ENCODE measurements around the gene FAM222A. TPM values are rescaled to one million over a fixed set of nuclear protein-coding genes. Genes with fewer than 3 reads are reported as not detected.
A peak's percentile ranks its signal among the peaks of the same experiment; 100 is the strongest.

The FAM222A gene
- polyA plus RNA-seq (2011; rRNA removed) (0.97 and 0.98 TPM in 2 replicates), polyA plus RNA-seq (2017; fragmentation: RNase III; extraction: RNeasy Plus Mini Kit Qiagen cat#74134 plus additional on column Dnase treatment) (3.0 to 3.3 TPM (median 3.2 TPM) in 3 replicates), polyA minus RNA-seq (2011; rRNA and poly(A)+ RNA removed) (1.2 and 1.5 TPM in 2 replicates)
- polyA plus RNA-seq (2012; cell fraction: cytosol; rRNA removed) = 3.2 and 6.2 TPM in 2 replicates
- polyA plus RNA-seq (2012; cell fraction: nucleus; rRNA removed) = 2.5 and 4.6 TPM in 2 replicates

DNA sequence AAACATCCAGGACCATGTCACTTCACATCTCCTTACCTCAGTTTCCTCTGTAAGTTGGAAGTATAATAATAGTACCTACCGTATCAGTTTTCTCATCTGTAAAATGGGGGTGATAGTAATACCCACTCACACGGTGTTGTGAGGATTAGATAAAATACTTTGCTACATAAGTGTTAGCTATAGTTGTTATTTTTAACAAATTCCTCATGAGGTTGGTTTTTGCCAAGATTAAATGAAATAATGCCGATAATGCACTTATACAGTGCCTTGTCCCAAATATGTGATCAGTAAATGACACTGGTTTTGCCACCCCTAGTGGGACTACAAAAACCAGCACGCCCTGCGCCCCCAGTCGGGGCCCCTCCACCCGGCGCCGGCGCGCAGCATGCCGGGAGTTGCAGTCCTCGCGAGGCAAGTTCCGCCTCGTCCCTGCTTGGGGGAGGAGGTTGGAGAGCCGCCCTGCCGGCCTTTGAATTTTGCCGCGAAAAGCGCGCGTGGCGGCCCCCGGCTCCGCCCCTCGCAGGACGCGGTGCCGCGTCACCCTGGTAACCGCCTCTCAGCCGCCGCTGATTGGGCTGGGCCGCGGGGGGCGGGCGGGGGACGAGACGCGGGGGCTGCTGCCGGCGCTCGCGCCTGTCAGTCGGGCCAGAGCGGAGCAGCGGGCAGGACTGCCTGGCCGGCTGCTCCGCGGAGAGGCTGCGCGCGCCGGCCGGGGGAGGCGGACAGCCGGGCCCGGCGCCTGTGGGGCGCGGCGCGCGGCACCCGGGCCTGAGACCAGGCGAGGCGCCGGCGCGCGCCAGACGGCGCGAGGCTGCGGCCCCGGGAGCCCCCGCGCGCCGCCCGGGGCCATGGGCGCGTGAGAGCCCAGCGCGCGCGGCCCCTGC, at the start of gene FAM222A:
FAM222A (plus strand) TSS at position 639 of the 884 bp plus-strand sequence. CDS start 30,322 bp downstream, outside the sequence.
- DNase-seq (ENCODE audit: low read depth in 1 of 2, low spot score in 1 of 2) (peak; percentile 95 to 97), ATAC-seq (peak; percentile 77 to 90), FAIRE-seq (peak; percentile 72)
- POLR2A ChIA-PET = interaction anchor here (0.6 to 1.3 kb wide), 4 partner anchors 17 to 194 kb away, joined by 3 to 7 read pairs (median 4); partner anchors contain the start of genes MMAB and MVK
- H3K4me3 ChIP-seq = peak within 1 kb of the TSS; percentile 52
- 1% methylated on average over 24 of the region's 88 CpGs for WGBS (ENCODE audit: missing lambda C conversion rate)
- peak within 1 kb of the TSS; percentile 81 for H3K4me2 ChIP-seq
- peak within 1 kb of the TSS; percentile 47 to 86 for H3K27ac ChIP-seq
- CTCF ChIA-PET = interaction anchor here (0.8 to 5.2 kb wide), 12 partner anchors 10 to 140 kb away, joined by 3 to 42 read pairs (median 4); no protein-coding TSS in a partner anchor
- H3K4me1 ChIP-seq = peaks cover 24% of the 10 kb centered on the region
- TF ChIP-seq E2F6 (IDR thresholded peaks at IDR 0.05; ENCODE audit: borderline replicate concordance, low read depth) (0 out of 2 replicates have a peak, but pooled peaks have one; percentile 68), HOXB13 (CRISPR knock-in tag; IDR thresholded peaks at IDR 0.05; ENCODE audit: low read depth) (no peak), POLR2AphosphoS2 (conservative IDR thresholded peaks at IDR 0.05; ENCODE audit: low read length) (no peak), BHLHE40 (IDR thresholded peaks at IDR 0.05; ENCODE audit: low read depth, low read length) (no peak), BCL3 (IDR thresholded peaks at IDR 0.05) (peak; percentile 84; the same call in 1 of the 3 replicates), MAFK (IDR thresholded peaks at IDR 0.05; ENCODE audit: partially characterized antibody) (peak; percentile 86), POLR2A (IDR thresholded peaks at IDR 0.05; ENCODE audit: low read length) (peak; percentile 86), RNF2 (IDR thresholded peaks at IDR 0.05; ENCODE audit: borderline replicate concordance, low read depth) (no peak), MAX (IDR thresholded peaks at IDR 0.05) (peak; percentile 95), CHD2 (IDR thresholded peaks at IDR 0.05; ENCODE audit: low read length, partially characterized antibody) (peak; percentile 71), KDM1A (IDR thresholded peaks at IDR 0.05; ENCODE audit: low read depth) (peak; percentile 81; the same call in 1 of the 2 replicates), ZNF302 (CRISPR knock-in tag; IDR thresholded peaks at IDR 0.05) (no peak), HDAC2 (IDR thresholded peaks at IDR 0.05) (peak; percentile 39; the same call in 1 of the 2 replicates), NR3C1 (IDR thresholded peaks at IDR 0.05) (no peak), JUNB (IDR thresholded peaks at IDR 0.05) (no peak), GATA3 (IDR thresholded peaks at IDR 0.05; ENCODE audit: borderline replicate concordance) (no peak), HEYL (CRISPR knock-in tag; IDR thresholded peaks at IDR 0.05) (no peak), PBX3 (IDR thresholded peaks at IDR 0.05) (0 out of 2 replicates have a peak, but pooled peaks have one; percentile 19), JUN (IDR thresholded peaks at IDR 0.05) (peak; percentile 45 to 56; a peak in 2 of 5 replicates)
- TF ChIP-seq, protein P1, sequence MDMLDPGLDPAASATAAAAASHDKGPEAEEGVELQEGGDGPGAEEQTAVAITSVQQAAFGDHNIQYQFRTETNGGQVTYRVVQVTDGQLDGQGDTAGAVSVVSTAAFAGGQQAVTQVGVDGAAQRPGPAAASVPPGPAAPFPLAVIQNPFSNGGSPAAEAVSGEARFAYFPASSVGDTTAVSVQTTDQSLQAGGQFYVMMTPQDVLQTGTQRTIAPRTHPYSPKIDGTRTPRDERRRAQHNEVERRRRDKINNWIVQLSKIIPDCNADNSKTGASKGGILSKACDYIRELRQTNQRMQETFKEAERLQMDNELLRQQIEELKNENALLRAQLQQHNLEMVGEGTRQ (IDR thresholded peaks at IDR 0.05) = no peak
- H3K9me3 ChIP-seq = no peaks in the 10 kb centered on the region

DNA sequence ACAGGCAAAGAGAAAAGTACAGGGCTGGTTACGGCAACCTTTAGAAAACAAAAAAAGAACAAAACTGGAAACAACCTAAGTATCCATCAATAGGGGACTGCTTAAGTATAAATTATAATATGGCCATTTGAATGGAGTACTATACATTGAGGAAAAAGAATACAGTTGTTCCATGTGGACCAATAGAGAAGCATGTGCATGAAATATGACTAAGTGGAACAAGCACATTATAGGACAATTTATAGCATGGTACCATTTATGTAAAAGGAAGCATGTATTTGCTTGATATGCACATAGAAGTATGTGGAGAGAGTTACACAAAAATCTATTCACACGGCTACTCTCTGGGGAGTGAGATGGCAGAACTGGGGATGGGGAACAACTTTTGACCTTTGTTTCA, 49.2 kb upstream of the FAM222A start:
- ATAC-seq (no peak), FAIRE-seq (no peak), DNase-seq (ENCODE audit: low read depth in 1 of 2, low spot score in 1 of 2) (no peak)
- Histone ChIP-seq H3K4me1 (no peaks in the 10 kb centered on the region), H3K9me3 (no peaks in the 10 kb centered on the region), H3K4me2 (no peak overlapping the region), H3K4me3 (no peak overlapping the region), H3K27ac (no peak overlapping the region)
- TF ChIP-seq PHF8 (IDR thresholded peaks at IDR 0.05; ENCODE audit: borderline replicate concordance, low read depth) (no peak), ZFP36 (IDR thresholded peaks at IDR 0.05; ENCODE audit: borderline replicate concordance, partially characterized antibody) (no peak), CBX2 (IDR thresholded peaks at IDR 0.05; ENCODE audit: borderline replicate concordance, low read depth) (no peak), BHLHE40 (IDR thresholded peaks at IDR 0.05; ENCODE audit: low read depth, low read length) (no peak), NR3C1 (IDR thresholded peaks at IDR 0.05) (no peak)
- ChIA-PET CTCF (interaction anchor here (0.5 kb wide), 1 partner anchor 244 kb away, joined by 4 read pairs; no protein-coding TSS in a partner anchor), POLR2A (no interaction called here)
- 64% methylated on average over 2 of the region's 2 CpGs for WGBS (ENCODE audit: missing lambda C conversion rate)

All from A549 (cell line).